ENCODE data around the gene TTLL1. TPM values are rescaled to one million over a fixed set of nuclear protein-coding genes. Genes with fewer than 3 reads are reported as not detected.

Gene TTLL1
- total RNA-seq, 1 donor from 2014 or later = 16.9 TPM

DNA sequence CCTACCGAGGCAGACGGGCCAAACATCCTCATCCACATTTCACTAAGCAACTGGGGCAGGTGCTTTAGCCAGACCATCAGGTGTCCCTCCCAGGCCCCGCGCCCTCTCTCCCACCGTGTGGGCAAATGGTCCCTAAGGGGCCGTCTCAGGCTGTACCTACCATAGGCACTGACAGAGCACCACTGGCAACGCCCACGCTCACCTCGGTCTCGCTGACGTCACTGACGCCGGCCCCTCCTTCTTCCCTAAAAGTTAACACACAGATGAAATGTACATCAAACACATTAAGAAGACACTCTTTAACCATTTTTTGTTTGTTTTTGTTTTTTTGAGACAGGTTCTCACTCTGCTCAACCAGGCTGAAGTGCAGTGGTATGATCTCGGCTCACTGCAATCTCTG lies 9.4 kb downstream of the TTLL1 start:
- no peak for DNase-seq (ENCODE audit: extremely low spot score, unreplicated experiment)
- Mint-ChIP-seq H3K4me1 (ENCODE audit: unreplicated experiment) (peaks cover 4% of the 10 kb centered on the region), H3K36me3 (peaks cover 4% of the 10 kb centered on the region), H3K27me3 (no peaks in the 10 kb centered on the region), H3K9me3 (no peaks in the 10 kb centered on the region), H3K27ac (no peak overlapping the region), H3K4me3 (no peak overlapping the region)
- TF ChIP-seq, protein P1, sequence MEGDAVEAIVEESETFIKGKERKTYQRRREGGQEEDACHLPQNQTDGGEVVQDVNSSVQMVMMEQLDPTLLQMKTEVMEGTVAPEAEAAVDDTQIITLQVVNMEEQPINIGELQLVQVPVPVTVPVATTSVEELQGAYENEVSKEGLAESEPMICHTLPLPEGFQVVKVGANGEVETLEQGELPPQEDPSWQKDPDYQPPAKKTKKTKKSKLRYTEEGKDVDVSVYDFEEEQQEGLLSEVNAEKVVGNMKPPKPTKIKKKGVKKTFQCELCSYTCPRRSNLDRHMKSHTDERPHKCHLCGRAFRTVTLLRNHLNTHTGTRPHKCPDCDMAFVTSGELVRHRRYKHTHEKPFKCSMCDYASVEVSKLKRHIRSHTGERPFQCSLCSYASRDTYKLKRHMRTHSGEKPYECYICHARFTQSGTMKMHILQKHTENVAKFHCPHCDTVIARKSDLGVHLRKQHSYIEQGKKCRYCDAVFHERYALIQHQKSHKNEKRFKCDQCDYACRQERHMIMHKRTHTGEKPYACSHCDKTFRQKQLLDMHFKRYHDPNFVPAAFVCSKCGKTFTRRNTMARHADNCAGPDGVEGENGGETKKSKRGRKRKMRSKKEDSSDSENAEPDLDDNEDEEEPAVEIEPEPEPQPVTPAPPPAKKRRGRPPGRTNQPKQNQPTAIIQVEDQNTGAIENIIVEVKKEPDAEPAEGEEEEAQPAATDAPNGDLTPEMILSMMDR (conservative IDR thresholded peaks at IDR 0.05) = no peak

DNA sequence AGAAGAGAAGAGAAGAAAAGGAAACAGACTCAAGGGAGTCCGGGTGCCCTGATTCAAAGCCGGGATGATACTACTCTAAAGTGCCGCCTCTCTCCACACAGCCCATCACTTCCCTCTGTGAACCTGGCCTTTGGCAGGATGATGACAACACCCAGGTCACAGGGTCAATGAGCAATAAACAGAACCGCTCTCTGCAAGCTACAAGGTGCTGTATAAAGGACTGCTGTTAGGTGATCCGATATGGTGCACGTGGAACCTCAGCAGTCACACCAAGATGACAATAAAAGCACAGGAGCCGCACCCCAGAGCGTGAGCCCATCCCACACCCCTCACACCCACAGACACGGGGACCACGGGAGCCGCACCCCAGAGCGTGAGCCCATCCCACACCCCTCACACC lies 10.7 kb downstream of the TTLL1 start:
- Mint-ChIP-seq H3K4me3 (no peak overlapping the region), H3K4me1 (ENCODE audit: unreplicated experiment) (peaks cover 4% of the 10 kb centered on the region), H3K36me3 (peaks cover 4% of the 10 kb centered on the region), H3K27me3 (no peaks in the 10 kb centered on the region), H3K9me3 (no peaks in the 10 kb centered on the region), H3K27ac (no peak overlapping the region)
- no peak for DNase-seq (ENCODE audit: extremely low spot score, unreplicated experiment)
- TF ChIP-seq, protein P1 (conservative IDR thresholded peaks at IDR 0.05) = no peak

DNA sequence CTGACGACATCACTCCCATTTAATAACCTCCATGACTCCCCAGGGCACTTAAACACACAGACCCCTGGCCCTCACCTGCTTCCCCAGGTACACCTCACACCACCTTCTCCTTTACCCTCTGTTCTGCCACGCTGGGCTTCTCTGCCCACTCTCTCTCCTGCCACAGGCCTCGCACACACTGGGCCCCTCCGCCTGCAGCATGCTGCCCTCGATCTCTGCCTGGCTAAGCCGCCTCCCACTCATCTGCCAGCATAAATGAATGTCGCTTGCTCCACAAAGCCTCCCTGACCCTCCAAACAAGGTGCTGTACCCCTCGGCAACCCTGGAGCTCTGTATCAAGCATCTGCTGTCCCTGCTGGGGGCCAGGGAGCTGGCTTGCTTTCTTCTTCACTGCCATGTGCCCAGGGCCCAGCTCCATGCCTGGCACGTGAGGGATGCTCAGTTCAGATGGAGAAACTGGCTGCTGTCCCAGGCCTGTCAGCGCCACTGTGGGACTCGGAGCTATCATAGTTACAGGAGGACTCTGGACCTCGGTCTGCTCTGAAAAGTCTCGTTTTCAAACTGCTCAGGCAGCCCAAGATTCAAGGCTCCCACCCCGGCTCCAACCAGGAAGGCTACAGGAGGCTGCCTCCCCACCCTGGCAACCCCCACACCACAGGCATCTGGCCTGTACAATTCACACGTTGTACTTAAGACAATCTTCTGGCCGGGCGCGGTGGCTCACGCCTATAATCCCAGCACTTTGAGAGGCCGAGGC lies 11.9 kb downstream of the TTLL1 start:
- TF ChIP-seq, protein P1 (conservative IDR thresholded peaks at IDR 0.05) = no peak
- Mint-ChIP-seq H3K27ac (no peak overlapping the region), H3K36me3 (peaks cover 4% of the 10 kb centered on the region), H3K9me3 (no peaks in the 10 kb centered on the region), H3K27me3 (no peaks in the 10 kb centered on the region), H3K4me1 (ENCODE audit: unreplicated experiment) (peaks cover 4% of the 10 kb centered on the region), H3K4me3 (no peak overlapping the region)
- no peak for DNase-seq (ENCODE audit: extremely low spot score, unreplicated experiment)

DNA sequence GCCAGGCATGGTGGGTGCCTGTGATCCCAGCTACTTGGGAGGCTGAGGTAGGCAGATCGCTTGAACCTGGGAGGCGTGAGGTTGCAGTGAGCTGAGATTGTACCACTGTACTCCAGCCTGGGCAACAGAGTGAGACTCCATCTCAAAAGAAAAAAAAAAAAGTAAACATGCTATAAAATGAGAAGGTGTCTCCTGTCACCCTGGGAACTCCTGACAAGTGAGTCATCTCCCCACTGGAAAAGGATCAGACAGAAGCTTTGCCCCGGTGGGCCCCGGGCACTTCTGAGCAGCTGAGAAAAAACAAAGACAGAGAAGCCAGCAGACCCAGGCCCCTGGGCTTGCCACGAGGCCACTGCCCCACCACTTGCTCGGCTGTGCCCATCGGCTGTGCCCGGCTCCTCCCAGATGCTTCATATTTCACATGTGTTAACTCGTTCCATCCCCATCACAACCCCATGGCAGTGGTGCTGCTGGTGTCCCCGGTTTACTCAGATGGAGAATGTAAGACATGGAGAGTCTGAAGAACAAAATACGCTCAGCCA lies 22.3 kb downstream of the TTLL1 start:
- Mint-ChIP-seq H3K4me3 (no peak overlapping the region), H3K9me3 (no peaks in the 10 kb centered on the region), H3K36me3 (peaks cover 5% of the 10 kb centered on the region), H3K27me3 (no peaks in the 10 kb centered on the region), H3K27ac (no peak overlapping the region), H3K4me1 (ENCODE audit: unreplicated experiment) (no peaks in the 10 kb centered on the region)
- DNase-seq (ENCODE audit: extremely low spot score, unreplicated experiment) = no peak
- TF ChIP-seq, protein P1 (conservative IDR thresholded peaks at IDR 0.05) = no peak

DNA sequence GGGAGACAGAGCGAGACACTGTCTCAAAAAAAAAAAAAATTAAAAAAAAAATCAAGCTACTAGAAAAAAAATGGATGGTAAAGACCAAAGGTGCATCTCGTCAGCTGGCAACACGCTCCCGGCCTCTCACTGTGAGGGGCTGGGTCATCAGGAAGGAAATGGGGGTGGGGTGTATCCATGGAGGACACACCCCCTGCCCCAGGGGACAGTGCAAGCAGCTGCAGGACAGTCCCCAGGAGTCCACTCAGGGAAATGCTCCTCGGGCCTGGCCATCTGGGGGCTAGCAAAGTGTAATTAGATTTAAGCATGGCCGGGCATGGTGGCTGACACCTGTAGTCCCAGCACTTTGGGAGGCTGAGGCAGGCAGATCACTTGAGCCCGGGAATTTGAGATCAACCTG lies 23.1 kb downstream of the TTLL1 start:
- Mint-ChIP-seq H3K27ac (no peak overlapping the region), H3K27me3 (no peaks in the 10 kb centered on the region), H3K9me3 (no peaks in the 10 kb centered on the region), H3K36me3 (peaks cover 10% of the 10 kb centered on the region), H3K4me3 (no peak overlapping the region), H3K4me1 (ENCODE audit: unreplicated experiment) (no peaks in the 10 kb centered on the region)
- TF ChIP-seq, protein P1 (conservative IDR thresholded peaks at IDR 0.05) = no peak
- DNase-seq (ENCODE audit: extremely low spot score, unreplicated experiment) = no peak
